ENCODE results near the gene IFITM1.
A peak's percentile ranks its signal among the peaks of the same experiment; 100 is the strongest.
"Not testable (repeated sequence)": the region's sequence is repeated elsewhere in the genome, so short reads cannot be mapped to it uniquely, and the experiment has no call there.

IFITM1 gene

GRCh38 chr11:337711-338110 lies 23.9 kb downstream of the IFITM1 start:
- peaks cover 37% of the 10 kb centered on the region for H3K4me1 ChIP-seq (ENCODE audit: insufficient read depth, low read length)
- no peaks in the 10 kb centered on the region for H3K36me3 ChIP-seq (ENCODE audit: insufficient read depth, low read depth, low read length)
- H3K9ac ChIP-seq (ENCODE audit: low read depth, low read length): no peak overlapping the region
- no peak overlapping the region for H3K27ac ChIP-seq (ENCODE audit: low read length)
- H3K9me3 ChIP-seq (ENCODE audit: insufficient read depth, low read depth, low read length): peaks cover 5% of the 10 kb centered on the region
- H3K27me3 ChIP-seq (ENCODE audit: insufficient read depth, low read length): no peaks in the 10 kb centered on the region
- H3K4me3 ChIP-seq (ENCODE audit: low read length): no peak overlapping the region

DNA sequence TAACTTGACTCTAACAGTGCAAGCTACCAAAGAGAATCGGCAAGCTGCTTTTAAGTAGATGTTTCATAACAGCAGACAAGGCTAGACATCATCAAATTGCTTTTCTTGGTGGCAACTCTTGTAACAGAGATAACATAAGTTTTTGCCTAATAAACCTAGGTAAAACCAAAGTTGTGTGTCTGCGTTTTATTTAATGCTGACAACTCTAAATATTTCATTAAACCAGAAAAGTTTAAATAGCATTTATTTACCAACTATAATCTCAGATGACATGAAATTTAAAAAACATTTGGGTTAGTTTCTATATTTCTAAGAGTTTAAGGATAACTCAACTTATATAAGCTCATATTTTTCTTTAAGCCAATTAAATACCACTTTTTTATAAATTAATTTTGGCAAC lies 26.1 kb downstream of the IFITM1 start:
- Histone ChIP-seq H3K4me1 (ENCODE audit: insufficient read depth, low read length) (peaks cover 30% of the 10 kb centered on the region), H3K4me3 (ENCODE audit: low read length) (peak overlapping the region; percentile 3; the same call in 1 of the 2 replicates), H3K27me3 (ENCODE audit: insufficient read depth, low read length) (no peaks in the 10 kb centered on the region), H3K9me3 (ENCODE audit: insufficient read depth, low read depth, low read length) (no peaks in the 10 kb centered on the region), H3K27ac (ENCODE audit: low read length) (peak overlapping the region; percentile 19), H3K36me3 (ENCODE audit: insufficient read depth, low read depth, low read length) (no peaks in the 10 kb centered on the region), H3K9ac (ENCODE audit: low read depth, low read length) (peak overlapping the region; percentile 29; the same call in 1 of the 2 replicates)

DNA sequence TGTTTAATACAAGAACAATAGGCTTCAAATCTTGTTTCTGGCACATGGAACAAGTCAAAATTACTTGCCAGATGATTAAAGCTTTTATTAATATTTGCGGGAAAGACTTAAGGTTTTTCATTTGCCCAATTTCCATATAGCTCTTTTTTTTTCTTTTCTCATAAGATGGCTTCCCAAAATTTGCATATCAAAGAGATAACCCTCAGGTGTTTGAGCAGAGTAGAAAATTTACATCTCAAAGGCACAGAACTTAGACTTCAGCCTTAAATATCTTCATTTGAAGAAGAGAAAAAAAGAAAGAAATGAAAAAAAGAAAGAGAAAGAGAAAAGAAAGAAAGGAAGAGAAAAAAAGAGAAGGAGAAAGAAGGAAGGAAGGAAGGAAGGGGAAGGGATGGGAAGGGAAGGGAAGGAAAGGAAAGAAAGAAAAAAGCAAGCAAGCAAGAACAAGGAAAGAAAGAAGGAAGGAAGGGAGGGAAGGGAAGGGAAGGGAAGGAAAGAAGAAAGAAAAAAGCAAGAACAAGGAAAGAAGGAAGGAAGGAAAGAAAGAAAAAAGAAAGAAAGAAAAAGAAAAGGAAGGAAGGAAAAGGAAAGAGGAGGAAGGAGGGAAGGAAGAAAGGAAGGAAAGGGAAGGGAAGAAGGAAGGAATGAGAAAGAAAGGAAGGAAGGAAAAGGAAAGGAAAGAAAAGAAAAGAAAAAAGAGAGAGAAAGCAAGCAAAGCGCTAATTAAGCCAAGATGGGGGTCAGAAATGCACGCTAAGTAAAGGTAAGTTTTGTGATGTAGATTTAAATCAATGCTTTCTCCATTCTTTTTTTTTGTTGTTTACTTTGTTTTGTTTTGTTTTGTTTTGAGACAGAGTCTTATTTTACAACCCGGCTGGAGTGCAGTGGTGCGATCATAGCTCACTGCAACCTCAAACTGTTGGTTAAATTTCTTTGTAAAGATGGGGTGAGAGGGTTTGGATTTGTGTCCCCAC lies 27.0 kb downstream of the IFITM1 start:
- peak overlapping the region; percentile 3; the same call in 1 of the 2 replicates for H3K4me3 ChIP-seq (ENCODE audit: low read length)
- H3K4me1 ChIP-seq (ENCODE audit: insufficient read depth, low read length): peaks cover 26% of the 10 kb centered on the region
- H3K27ac ChIP-seq (ENCODE audit: low read length): peak overlapping the region; percentile 19
- no peaks in the 10 kb centered on the region for H3K36me3 ChIP-seq (ENCODE audit: insufficient read depth, low read depth, low read length)
- H3K9me3 ChIP-seq (ENCODE audit: insufficient read depth, low read depth, low read length): no peaks in the 10 kb centered on the region
- no peaks in the 10 kb centered on the region for H3K27me3 ChIP-seq (ENCODE audit: insufficient read depth, low read length)
- peak overlapping the region; percentile 29; the same call in 1 of the 2 replicates for H3K9ac ChIP-seq (ENCODE audit: low read depth, low read length)

GRCh38 chr11:342328-342727 lies 28.5 kb downstream of the IFITM1 start:
- Histone ChIP-seq H3K27me3 (ENCODE audit: insufficient read depth, low read length) (no peaks in the 10 kb centered on the region), H3K27ac (ENCODE audit: low read length) (no peak overlapping the region), H3K36me3 (ENCODE audit: insufficient read depth, low read depth, low read length) (no peaks in the 10 kb centered on the region), H3K9ac (ENCODE audit: low read depth, low read length) (peak overlapping the region; percentile 45; the same call in 1 of the 2 replicates), H3K4me3 (ENCODE audit: low read length) (no peak overlapping the region), H3K9me3 (ENCODE audit: insufficient read depth, low read depth, low read length) (no peaks in the 10 kb centered on the region), H3K4me1 (ENCODE audit: insufficient read depth, low read length) (peaks cover 14% of the 10 kb centered on the region; the same call in 1 of the 2 replicates)

GRCh38 chr11:344836-345578 lies 31.2 kb downstream of the IFITM1 start:
- Histone ChIP-seq H3K9me3 (ENCODE audit: insufficient read depth, low read depth, low read length) (no peaks in the 10 kb centered on the region), H3K36me3 (ENCODE audit: insufficient read depth, low read depth, low read length) (no peaks in the 10 kb centered on the region), H3K4me3 (ENCODE audit: low read length) (no peak overlapping the region), H3K9ac (ENCODE audit: low read depth, low read length) (no peak overlapping the region), H3K4me1 (ENCODE audit: insufficient read depth, low read length) (peaks cover 12% of the 10 kb centered on the region; the same call in 1 of the 2 replicates), H3K27me3 (ENCODE audit: insufficient read depth, low read length) (no peaks in the 10 kb centered on the region), H3K27ac (ENCODE audit: low read length) (no peak overlapping the region)

GRCh38 chr11:346529-346928 lies 32.7 kb downstream of the IFITM1 start:
- Histone ChIP-seq H3K4me1 (ENCODE audit: insufficient read depth, low read length) (no peaks in the 10 kb centered on the region; the same call in 1 of the 2 replicates), H3K36me3 (ENCODE audit: insufficient read depth, low read depth, low read length) (no peaks in the 10 kb centered on the region), H3K9ac (ENCODE audit: low read depth, low read length) (no peak overlapping the region)

DNA sequence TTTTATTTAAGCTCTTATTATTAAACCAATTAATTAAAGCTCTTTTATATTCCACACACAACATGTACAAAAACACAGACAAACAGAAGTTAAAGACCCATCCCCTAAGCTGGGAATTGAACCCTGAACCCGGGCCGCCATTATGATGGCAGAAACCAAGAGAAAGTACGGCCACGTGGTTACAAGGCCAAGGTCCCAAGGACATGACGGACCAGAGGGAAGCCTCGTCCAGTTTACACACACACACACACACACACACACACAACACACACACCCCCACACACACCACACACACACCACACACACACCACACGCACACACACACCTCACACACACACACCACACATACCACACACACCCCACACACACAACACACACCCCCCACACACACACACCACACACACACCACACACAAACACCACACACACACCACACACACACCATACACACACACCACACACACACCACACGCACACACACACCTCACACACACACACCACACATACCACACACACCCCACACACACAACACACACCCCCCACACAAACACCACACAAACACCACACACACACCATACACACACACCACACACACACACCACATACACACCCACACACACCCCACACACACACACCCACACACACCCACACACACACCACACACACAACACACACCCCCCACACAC lies 35.6 kb downstream of the IFITM1 start:
- not testable (repeated sequence) for H3K4me1 ChIP-seq (ENCODE audit: insufficient read depth, low read length); H3K4me3 ChIP-seq (ENCODE audit: low read length); H3K9ac ChIP-seq (ENCODE audit: low read depth, low read length); H3K27me3 ChIP-seq (ENCODE audit: insufficient read depth, low read length); H3K9me3 ChIP-seq (ENCODE audit: insufficient read depth, low read depth, low read length); H3K36me3 ChIP-seq (ENCODE audit: insufficient read depth, low read depth, low read length); H3K27ac ChIP-seq (ENCODE audit: low read length)

More at GRCh38 chr11:346529-346928, 32.7 kb downstream of the IFITM1 start:
- 0 out of 2 replicates have a peak, but pooled peaks cover 5% of the 10 kb centered on the region for H3K27me3 ChIP-seq (ENCODE audit: insufficient read depth, low read length)
- H3K4me3 ChIP-seq (ENCODE audit: low read length): no peak overlapping the region
- no peak overlapping the region for H3K27ac ChIP-seq (ENCODE audit: low read length)
- H3K9me3 ChIP-seq (ENCODE audit: insufficient read depth, low read depth, low read length): no peaks in the 10 kb centered on the region

GRCh38 chr11:350033-350722 lies 36.3 kb downstream of the IFITM1 start:
- H3K4me3 ChIP-seq (ENCODE audit: low read length); H3K9me3 ChIP-seq (ENCODE audit: insufficient read depth, low read depth, low read length); H3K36me3 ChIP-seq (ENCODE audit: insufficient read depth, low read depth, low read length); H3K9ac ChIP-seq (ENCODE audit: low read depth, low read length); H3K27ac ChIP-seq (ENCODE audit: low read length); H3K27me3 ChIP-seq (ENCODE audit: insufficient read depth, low read length); H3K4me1 ChIP-seq (ENCODE audit: insufficient read depth, low read length): not testable (repeated sequence)

GRCh38 chr11:350723-351255 lies 36.9 kb downstream of the IFITM1 start:
- H3K4me3 ChIP-seq (ENCODE audit: low read length): no peak overlapping the region
- H3K9me3 ChIP-seq (ENCODE audit: insufficient read depth, low read depth, low read length): no peaks in the 10 kb centered on the region
- no peak overlapping the region for H3K9ac ChIP-seq (ENCODE audit: low read depth, low read length)
- H3K36me3 ChIP-seq (ENCODE audit: insufficient read depth, low read depth, low read length): no peaks in the 10 kb centered on the region
- H3K4me1 ChIP-seq (ENCODE audit: insufficient read depth, low read length): peaks cover 15% of the 10 kb centered on the region; the same call in 1 of the 2 replicates
- H3K27me3 ChIP-seq (ENCODE audit: insufficient read depth, low read length): 0 out of 2 replicates have a peak, but pooled peaks cover 5% of the 10 kb centered on the region
- H3K27ac ChIP-seq (ENCODE audit: low read length): no peak overlapping the region

- Histone ChIP-seq H3K36me3 (ENCODE audit: insufficient read depth, low read depth, low read length) (no peaks in the 10 kb centered on the region), H3K4me3 (ENCODE audit: low read length) (no peak overlapping the region), H3K4me1 (ENCODE audit: insufficient read depth, low read length) (peaks cover 15% of the 10 kb centered on the region; the same call in 1 of the 2 replicates), H3K9me3 (ENCODE audit: insufficient read depth, low read depth, low read length) (no peaks in the 10 kb centered on the region), H3K27ac (ENCODE audit: low read length) (no peak overlapping the region), H3K9ac (ENCODE audit: low read depth, low read length) (no peak overlapping the region), H3K27me3 (ENCODE audit: insufficient read depth, low read length) (0 out of 2 replicates have a peak, but pooled peaks cover 5% of the 10 kb centered on the region)
Measured at GRCh38 chr11:351411-351810, 37.6 kb downstream of the IFITM1 start.

Measured in iPS-20b (cell line).